ENCODE measurements around the gene TEFM. TPM values are rescaled to one million over a fixed set of nuclear protein-coding genes. Genes with fewer than 3 reads are reported as not detected.
"Not testable (repeated sequence)": the region's sequence is repeated elsewhere in the genome, so short reads cannot be mapped to it uniquely, and the experiment has no call there.

TEFM gene
- total RNA-seq, 1 donor from 2014 or later, result 9.0 TPM

DNA sequence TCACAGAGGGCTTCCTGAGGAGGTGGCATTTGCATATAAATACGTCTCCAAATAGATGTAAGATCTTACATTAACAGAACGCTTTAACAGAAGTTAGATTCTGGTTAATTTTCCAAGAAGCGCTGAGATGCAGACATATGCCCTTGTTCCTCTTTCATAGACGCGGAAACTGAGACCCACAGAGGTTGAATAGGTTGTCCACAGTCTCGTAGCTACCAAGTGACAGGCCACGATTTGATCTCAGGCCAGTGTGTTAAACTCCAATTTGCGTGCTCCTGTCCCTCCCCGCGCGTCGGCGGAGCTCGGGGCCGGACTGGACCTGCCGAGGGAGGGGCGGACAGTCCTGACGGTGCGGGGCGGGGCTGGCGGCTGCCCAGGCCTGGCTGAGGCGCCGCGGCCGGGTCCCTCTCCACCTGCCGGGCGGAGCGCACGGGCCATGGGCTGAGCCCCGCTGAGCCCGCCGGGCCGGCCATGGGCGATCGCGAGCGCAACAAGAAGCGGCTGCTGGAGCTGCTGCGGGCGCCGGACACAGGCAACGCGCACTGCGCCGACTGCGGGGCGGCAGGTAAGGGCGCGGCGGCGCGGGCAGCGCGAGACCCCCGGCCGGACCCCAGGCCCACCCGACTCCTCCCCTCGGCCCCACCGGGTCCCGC lies 15.6 kb upstream of the TEFM start, which contains the start of gene ADAP2:
TSS of gene ADAP2 (plus strand) at position 402 of the 653 bp plus-strand sequence. CDS start at position 472, 70 bp downstream.
- DNase-seq (ENCODE audit: low read depth, low spot score), result no peak

DNA sequence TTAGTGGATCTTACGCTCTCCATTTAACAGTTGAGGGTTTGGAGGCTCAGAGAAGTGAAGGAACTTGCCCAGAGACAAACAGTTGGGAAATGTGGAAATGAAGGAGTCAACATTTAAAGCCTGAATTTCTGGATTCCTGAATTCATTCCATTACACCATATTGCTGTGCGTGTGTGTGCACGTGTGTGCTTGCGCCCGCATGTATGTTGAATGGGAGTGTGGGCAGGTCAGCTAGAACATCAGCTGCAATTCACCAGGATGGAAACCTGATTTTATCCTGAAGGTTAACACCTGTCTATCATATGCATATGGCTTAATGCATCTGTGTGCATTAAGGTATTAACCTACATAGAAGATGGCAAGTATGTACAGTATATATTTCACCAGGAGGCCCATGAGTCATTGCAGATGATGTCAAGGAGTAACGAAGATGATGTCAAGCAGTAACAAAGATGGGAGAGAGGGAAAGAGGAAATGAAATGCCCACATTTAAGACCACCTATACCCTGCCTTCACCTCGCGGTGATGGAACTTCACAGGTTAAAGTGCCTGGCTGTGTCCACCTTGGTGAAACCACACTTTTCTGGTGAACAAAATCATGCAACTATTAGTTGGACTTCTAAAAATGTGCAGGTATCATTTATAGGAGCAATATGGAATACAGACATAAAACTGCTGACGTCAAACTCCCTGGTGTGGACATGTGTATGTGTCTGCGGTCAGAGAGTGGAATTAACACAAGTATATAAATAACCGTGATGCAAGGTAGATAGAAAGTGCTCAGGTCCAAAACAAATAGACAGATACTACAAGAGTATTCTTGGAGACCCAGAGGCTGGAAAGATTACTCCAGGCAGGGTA lies 14.9 kb upstream of the TEFM start:
- DNase-seq (ENCODE audit: low read depth, low spot score), result no peak

DNA sequence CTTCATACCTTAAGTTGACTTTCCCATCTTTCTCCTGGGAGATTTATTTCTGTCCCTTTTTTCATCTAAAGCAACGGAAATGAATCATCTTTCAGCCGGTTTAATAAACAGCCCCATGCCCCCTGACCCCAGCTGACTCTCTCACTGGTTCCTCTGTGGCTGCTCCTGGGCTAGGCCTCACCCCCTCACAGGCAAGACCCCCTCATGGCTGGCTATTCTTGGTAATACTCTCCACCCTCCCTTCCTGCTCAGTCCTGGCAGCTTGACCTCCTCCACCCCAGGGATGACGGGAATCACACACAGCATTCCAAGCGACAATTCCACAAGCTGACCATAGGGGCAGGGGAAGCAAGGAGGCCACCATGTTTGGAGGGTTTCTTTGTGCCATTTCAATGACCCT lies 14.2 kb upstream of the TEFM start:
- DNase-seq (ENCODE audit: low read depth, low spot score), result no peak

DNA sequence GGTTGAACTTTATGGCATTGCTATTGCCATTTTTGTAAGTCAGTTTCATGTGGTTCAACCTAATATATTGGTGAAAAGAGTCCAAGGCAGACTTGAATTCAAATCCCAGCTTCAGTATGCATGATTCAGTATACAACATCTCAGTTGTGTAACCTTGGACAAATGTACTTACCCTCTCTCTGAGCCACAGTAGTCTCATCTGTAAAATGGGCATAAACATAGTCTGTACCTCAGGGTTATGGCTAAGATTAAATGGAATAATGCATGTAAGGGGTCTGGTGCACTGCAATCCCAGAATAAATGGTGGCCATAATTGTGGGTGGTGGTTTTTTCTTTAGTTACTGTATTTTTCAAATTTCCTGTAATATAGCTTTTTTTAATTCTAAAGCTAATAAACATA lies 11.0 kb upstream of the TEFM start:
- DNase-seq (ENCODE audit: low read depth, low spot score), result no peak

DNA sequence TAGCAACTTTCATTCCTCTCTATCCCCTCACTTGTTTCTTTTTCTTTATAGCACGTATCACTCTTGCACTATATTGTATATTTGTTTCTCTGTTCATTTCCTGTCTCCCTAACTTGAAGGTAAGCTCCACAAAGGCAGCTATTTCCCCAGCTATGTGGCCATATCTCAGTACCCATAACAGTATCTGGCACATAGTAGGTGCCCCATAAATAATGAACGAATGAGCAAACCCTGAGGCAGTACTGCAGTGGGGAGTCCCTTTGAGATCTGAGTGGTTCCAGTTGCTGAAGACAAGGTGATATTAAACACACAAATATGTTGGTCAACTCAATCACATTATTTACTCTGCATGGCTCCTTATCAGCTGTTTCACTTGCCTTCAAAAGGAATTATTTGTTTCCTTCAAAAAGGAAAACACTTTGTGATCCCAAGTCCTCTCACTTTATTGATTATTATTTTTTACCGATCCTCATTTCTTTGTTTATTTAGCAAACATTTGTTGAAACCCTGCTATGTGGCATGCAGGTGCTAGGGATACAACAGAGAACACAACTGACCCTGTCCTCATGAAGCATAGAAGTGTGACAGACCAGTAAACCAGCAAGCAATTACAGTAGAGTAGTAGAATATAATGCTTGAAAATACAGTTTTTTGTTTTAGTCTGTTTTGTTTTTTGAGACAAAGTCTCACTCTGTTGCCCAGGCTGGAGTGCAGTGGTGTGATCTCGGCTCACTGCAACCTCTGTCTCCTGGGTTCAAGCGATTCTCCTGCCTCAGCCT lies 10.0 kb upstream of the TEFM start:
- DNase-seq (ENCODE audit: low read depth, low spot score), result no peak

DNA sequence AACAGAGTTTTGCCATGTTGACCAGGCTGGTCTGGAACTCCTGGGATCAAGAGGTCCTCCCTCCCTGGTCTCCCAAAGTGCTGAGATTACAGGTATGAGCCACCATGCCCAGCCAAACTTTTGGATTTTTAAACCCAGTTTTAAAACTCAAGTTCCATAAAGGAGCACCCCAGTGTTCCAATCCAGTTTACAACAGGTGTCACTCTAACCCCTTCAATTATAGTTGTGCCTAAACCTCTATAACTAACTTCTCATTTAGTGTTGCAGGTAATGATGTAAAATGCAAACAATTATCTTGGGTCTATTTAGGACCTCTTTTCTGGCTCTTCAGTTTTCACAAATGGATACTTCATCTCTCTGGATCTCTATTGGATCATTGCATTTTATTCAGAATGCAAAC lies 7.9 kb upstream of the TEFM start:
- no peak for DNase-seq (ENCODE audit: low read depth, low spot score)

DNA sequence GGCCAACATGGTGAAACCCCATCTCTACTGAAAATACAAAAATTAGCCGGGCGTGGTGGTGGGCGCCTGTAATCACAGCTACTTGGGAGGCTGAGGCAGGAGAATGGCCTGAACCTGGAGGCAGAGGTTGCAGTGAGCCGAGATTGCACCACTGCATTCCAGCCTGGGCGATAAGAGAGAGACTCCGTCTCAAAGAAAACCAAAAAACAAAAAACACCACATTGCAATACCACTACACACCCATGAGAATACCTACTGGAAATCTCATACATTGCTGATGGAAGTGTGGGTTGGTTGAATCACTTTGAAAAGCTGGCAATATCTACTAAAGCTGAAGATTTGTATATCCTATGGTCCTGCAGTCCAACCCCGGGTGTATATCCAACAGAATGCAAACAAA lies 4.1 kb upstream of the TEFM start:
- DNase-seq (ENCODE audit: low read depth, low spot score), result not testable (repeated sequence)

DNA sequence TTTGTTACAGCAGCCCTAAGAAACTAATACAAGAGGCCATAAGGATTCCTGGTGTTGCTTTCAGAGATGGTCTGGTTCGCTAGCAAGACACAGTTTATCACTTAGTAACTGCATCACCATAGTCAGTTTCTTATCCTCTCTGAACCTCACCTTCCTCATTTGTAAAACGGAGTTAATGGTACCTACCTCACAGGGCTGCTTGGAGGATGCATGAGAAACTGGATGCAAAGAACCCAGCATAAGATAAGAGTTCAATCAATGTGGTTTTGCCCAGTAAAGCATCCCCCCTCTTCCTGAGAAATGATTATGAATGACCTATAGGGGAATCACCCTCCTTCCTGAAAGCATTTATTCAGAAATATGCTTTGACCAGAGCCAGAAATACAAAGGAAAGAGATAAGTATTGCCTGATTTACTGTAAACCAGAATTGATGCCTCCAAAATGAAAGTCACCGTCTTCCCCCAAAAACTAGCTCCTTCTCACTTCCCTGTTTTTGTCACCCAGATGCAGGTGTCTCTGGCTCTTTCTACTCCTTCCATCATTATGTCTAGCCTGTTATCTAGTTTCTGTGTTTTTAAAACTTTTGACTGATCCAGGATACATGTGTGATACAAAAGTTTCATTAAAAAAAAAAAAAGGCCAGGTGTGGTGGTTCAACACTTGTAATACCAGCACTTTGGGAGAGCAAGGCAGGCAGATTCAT lies 2.8 kb upstream of the TEFM start:
- DNase-seq (ENCODE audit: low read depth, low spot score), result no peak

DNA sequence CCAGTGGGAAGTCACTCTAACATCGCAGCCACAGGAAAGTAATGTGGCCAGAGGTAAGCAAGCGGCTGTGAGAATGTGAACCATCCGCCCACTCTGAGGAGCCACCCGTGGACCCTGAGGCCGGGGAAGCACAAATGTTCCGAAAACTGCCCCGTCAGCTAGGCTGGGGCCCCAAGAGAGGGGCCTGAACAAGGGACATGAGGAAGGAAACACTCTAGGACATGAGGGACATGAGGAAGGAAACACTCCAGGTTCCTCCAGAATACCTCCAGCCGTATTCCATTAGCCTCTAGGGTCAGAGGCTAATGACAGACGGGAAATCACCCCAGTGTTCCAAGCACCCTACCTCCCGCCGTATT lies 317 bp downstream of the TEFM start:
- DNase-seq (ENCODE audit: low read depth, low spot score), result no peak

DNA sequence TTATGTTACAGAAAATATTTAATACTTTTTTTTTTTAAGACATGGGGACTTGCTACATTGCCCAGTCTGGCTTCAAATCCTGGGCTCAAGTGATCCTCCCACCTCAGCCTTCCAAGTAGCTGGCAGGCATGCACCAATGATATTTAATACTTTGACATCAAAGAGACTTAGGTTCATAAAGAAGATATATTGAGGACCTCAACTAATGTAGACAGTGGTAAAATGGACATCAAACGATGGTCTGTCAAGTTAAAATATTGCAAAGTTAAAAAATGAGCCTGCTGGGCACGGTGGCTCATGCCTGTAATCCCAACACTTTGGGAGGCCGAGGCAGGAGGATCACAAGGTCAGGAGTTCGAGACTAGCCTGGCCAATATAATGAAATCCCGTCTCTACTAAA lies 8.7 kb downstream of the TEFM start:
- DNase-seq (ENCODE audit: low read depth, low spot score), result no peak

DNA sequence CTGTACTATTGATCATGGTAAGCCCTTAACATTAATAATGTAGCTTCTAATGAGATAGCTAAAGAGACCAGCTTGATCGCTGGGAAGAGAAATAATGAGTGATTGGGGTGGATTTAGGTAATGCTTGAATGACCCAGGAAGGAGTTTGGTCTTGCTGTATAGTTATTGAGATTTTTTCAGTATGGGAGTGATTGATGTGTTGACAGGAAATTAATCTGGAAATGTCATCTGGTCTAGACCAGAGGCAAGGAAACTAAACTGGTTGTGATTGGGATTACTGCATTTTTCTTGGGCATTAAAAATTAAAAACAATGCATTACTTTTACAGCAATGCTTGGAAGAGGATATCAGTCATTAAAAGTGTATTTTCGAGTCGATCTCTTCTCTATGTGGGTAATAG lies 11.8 kb downstream of the TEFM start:
- DNase-seq (ENCODE audit: low read depth, low spot score), result no peak

DNA sequence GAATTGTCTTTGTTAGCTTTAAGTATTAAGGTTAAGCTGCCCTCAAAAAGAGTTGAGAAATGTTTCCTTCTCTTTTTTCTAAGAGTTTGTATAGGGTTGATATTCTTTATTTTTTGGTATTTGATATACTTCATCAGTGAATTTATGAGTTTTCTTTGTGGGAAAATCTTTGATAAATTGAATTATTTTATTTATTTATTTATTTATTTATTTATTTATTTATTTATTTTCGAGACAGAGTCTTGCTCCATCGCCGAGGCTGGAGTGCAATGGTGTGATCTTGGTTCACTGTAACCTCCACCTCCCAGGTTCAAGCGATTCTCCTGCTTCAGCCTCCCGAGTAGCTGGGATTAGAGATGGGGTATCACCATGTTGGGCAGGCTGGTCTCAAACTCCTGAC lies 19.9 kb downstream of the TEFM start:
- DNase-seq (ENCODE audit: low read depth, low spot score), result no peak

DNA sequence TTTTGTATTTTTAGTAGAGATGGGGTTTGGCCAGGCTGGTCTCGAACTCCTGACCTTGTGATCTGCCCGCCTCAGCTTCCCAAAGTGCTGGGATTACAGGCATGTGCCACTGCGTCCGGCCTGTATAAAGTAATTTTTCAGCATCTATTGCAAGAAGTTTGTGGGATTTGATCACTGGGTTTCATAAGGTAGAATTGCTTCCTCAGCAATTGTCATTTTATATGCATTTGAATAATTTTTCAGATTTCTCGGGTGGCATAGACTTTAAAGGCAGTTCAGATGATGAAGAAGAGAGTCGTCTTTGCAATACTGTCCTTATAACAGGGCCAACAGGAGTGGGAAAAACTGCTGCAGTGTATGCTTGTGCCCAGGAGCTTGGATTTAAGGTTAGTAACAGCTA lies 37.0 kb downstream of the TEFM start:
- no peak for DNase-seq (ENCODE audit: low read depth, low spot score)

DNA sequence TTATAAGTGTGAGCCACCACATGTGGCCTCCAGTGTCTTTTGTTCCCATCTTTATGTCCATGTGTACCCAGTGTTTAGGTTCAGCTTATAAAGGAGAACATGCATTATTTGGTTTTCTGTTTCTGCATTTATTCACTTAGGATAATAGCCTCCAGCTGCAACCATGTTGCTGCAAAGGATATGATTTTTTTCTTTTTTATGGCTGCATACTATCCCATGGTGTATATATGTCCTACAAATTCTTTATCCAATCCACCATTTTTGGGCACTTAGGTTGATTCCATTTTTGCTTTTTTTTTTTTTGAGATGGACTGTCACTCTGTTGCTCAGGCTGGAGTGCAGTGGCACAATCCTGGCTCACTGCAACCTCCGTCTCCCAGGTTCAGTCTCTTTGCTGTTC lies 41.4 kb downstream of the TEFM start:
- no peak for DNase-seq (ENCODE audit: low read depth, low spot score)

DNA sequence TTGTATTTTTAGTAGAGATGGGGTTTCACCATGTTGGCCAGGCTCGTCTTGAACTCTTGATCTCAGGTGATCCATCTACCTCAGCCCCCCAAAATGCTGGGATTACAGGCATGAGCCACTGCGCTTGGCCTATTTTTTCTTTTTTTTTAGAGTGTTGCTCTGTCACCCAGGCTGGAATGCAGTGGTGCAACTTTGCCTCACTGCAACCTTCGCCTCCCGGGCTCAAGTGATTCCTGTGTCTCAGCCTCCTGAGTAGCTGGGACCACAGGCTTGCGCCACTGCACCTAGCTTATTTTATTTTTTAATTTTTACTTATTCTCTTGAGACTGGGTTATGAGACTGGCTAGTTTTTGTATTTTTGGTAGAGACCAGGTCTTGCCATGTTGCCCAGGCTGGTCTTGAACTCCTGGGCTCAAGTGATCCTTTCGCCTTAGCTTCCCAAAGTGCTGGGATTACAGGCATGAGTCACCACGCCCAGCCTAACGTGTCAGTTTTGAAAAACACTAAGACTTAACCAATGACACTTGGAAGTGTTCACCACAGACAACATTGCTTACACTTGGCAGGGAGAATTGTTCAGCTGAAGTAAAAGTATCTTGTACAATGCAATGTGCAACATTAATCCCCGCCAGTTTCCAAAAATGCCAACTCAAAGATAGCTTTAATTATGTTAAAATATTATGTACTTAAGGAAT lies 47.3 kb downstream of the TEFM start:
- no peak for DNase-seq (ENCODE audit: low read depth, low spot score)

DNA sequence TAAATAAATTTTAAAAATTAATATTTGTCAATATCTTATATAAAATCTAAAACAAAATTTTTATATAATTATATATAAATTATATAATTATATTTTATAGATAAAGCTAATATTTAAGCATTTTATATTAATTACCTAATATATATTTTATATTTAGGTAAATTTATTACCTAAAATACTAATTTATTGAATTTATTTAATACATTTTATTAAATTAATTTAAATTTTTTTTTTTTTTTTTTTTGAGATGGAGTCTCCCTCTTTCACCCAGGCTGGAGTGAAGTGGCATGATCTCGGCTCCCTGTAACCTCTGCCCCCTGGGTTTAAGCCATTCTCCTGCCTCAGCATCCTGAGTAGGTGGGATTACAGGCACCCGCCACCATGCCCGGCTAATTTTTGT lies 51.9 kb downstream of the TEFM start:
- DNase-seq (ENCODE audit: low read depth, low spot score), result no peak

Other genes with a start within 250 kb of the TEFM start
- gene CRLF3, start 81.5 kb downstream of the TEFM start, total RNA-seq, result 23.3 and 31.0 TPM in 2 replicates
- 4.3 and 5.3 TPM in 2 replicates for gene ATAD5, start 74.3 kb downstream of the TEFM start, total RNA-seq
- gene ADAP2, start 15.7 kb upstream of the TEFM start, total RNA-seq, result 0.11 and 0.20 TPM in 2 replicates
- gene RNF135, start 64.8 kb upstream of the TEFM start, total RNA-seq, result 7.3 and 8.7 TPM in 2 replicates
- gene NF1, start 188.7 kb upstream of the TEFM start, total RNA-seq, result 24.0 and 26.0 TPM in 2 replicates